Activated CD4-positive, alpha-beta T cell treated with anti-CD3 and anti-CD28 coated beads for 1 hour (primary cell): ENCODE results near the gene MYO5B.

ENCODE experiments used
- DNase-seq: peaks from one replicate; pipeline ENCODE4 v3.0.0-alpha.2; 2020

MYO5B gene

DNA sequence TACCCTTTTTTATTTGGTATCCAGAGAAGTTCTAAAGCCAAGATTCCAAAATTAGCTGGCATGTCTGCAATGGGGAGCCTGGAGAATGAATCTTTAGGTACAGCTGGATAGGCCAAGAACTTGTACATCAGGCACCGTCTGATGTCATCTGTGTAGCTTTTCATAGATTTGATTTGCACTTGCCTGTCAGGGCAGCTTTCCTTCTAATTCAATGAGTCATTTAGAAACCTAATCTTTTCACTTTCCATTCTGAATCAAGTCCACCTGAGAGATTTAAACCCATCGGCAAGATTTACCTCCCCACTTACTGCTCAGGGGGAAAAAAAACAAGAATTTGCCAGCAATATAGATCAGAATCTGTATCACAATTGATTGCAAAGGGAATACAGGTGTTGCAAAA lies 320.7 kb downstream of the MYO5B start:
- DNase-seq, result no peak

DNA sequence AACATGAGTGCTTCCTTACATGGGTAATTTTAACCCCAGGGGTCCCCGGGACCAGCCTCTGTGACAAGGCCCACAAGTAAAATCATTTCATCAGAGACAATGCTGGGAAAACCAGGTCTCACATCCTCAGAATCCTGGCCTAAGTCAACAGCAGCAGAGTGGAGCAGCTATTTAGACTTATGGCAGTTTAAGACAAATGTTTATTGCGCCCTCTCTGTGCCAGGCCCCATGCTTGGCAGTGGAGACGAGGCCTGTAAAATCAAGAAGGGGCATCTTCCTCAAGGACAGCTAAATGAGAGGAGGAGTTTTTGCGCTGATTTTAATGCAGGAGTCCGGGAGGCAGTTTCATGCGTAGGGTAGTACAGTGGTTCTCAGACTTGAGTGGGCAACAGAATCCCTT lies 325.6 kb downstream of the MYO5B start:
- DNase-seq, result no peak

DNA sequence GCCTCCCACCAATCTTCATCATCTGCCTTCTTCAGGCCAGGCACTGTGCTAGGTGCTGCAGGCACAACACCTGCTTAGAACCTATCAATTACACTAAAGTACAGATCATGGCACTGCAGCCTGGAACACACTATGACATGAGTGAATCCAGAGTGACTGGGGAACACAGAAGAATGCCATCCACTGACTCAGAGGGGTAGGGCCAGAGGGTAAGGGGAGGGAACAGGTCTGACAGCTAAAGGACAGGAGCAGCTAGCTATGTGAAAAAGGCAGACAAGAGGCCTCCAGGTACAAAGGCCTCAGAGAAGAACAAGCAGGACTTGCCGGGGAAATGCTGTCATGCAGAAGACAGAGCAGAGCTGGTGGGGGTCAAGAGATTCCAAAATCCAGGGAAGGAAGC lies 328.3 kb downstream of the MYO5B start:
- DNase-seq, result no peak

DNA sequence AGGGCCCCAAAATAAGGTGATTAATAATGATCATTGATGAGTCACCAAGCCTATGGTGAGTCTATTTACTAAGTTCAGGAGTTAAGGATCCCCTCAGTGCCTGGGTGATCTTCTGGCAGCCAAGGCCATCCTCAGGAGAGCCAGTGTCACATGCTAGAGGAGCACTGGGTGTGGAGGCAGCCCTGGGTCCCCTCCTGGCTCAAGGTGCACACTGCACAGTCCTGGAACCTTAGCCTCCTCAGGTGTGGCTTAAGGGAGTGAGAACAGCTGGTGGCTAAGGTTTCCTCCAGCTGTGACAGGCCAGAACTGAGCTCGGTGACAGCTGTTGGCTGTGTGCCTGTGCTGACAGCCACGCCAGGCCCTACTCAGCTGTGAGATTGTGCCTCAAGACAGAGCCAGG lies 329.5 kb downstream of the MYO5B start:
- DNase-seq, result no peak

DNA sequence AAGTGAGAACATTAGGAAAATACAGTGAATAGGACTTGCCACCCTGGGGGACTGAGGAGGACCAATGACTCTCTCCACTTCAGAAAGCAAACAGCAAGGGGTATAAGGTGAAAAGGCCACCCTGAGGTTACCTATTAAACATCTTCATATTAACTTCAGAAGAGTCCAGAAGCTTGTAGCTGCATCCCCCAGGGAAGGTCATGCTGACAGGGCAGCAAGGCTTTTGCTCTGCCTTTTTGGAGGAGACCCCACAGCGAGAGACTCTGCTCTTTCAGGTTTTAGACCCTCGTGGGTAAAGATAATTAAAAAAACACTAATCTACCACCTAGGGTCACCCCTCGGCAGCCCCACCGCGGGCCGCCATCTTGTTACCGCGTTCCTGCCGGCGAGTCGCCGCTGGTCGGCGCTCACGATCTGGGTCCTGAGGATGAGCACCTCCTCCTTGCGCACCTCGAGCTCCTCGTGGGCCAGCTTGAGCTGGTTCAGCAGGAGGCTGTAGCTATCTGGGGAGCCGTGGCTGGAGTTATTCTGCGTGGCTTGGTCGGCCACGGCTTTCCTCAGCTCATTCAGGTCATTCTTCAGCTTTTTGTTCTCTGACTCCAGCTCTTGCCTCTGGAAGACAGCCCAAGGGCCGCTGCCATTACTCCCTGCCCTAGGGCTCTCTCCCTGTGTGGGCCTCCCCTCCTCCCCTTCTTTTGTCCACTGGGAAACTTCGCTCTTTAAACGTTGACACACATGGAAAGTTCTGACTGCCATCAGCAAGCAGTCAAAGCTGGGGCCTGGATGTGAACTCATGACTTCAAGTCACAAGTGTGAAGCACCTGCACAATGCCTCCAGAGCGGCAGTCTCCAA lies 331.0 kb downstream of the MYO5B start:
- DNase-seq, result no peak

DNA sequence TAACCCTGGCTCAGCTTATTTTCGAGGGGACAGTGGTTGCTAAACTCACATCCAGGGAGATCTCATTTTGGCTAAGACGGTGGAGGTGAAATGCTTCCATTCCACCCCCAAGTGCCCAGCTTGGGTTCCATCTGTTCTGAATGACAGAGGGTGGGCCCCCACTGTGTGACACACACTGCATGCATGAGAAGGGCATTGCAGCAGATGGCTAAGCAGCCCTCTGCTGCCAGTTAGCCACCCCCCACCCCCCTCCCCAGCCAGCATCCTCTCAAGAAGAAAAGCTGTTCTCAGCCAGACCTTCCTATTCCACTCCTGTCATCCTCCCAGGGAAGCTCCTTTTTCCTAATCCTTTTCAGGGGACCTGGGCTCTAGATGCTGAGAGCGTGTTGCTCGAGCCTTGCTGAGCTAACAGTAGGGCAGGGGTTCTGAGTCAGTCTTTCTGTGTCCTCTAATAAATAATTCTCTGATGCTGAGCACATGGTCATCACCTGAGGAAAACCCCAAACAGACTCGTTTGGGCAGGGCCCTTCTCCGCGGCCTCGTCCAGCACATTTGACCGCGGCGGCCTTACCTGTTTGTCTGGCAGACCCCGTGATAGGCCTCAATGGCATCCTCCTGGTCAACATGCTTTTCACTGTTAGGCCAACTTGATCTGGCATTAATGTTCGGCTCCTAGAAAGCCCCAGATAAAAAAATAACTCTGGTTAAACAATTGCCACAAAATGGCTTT lies 332.1 kb downstream of the MYO5B start:
- DNase-seq, result no peak

DNA sequence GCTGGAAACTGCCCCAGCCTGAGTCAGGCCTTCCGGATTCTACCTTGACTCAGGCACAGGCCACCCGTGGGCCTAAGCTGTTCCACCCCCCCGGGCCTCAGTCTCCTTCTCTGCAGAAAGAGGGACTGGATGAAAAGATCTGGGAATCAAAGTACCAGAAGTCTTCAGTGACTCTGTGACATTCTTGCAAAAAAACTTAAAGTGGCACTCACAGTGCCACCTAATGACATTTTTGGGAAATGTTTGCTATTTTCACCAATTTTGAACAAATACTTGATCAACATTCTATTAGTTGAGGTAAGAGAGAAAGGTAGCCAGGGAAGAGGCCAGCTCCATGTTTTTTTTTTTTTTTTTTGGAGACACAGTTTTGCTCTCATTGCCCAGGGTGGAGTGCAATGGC lies 333.3 kb downstream of the MYO5B start:
- no peak for DNase-seq

DNA sequence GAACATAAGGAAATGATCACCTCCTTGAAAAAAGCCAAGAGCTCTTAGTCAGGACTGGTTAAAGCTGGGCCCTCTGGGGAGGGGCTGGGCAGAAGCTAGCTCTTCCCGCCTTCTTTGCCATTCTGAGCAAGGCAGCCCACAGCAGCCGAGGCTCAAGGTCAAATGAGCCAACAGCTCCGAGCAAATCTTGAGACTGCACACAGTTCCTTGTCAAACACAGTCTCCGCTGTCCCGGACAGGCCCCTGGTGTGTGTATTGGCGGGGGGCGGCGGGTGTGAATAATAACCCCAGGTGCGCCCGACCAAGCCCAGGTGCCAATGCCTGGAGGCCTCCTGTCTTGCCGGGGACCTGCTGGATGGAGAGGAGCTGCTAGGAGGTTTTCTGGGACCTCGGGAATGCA lies 335.2 kb downstream of the MYO5B start:
- DNase-seq, result no peak

DNA sequence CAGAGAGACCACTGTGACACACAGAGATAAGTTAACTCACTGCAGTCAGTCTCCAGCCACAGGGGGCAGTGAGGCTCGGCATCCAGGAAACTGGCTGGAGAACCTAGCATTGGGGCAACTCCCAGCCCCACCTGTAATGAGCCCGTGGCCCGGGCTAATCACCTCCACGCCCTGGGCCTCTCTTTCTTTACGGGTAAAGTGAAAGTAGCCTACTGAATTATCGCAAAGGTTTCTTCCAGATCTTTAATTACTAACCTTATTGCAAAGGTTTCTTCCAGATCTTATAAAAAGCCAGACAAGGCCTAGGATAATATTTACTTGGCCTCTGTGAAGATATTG lies 336.0 kb downstream of the MYO5B start:
- no peak for DNase-seq

DNA sequence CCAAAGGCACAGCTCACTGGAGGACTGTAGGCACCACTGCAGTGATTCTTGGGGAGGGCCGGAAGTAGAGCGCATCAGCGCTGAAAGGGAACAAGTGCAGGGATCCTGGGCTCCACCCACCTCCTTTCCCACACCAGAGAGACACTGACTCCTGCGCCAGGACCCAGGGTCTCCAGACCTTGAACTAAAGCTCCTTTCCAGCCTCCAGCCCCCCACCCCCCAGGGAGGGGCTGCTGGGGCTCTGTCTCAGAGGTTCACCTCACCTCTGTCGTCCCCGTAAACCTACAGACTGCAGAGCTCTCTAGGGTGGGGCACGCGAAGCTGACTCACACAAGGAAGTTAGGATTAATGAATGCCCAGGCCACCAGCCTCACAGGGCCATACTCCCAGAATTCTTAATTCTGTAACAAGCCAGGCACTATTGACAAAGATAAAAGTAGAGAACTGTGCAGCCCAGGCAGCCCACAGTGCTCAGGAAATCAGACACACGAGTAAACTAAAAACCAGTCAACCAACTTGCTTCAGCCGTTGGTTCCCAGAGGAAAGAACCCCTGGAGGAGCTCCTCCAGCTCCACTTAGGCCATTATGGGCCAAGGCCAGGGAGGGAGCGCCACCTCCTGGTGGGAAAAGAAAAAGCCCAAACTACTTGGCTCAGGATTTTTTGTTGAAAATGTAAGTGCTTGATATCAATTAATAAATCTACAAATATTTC lies 336.5 kb downstream of the MYO5B start:
- DNase-seq, result peak; percentile 35

DNA sequence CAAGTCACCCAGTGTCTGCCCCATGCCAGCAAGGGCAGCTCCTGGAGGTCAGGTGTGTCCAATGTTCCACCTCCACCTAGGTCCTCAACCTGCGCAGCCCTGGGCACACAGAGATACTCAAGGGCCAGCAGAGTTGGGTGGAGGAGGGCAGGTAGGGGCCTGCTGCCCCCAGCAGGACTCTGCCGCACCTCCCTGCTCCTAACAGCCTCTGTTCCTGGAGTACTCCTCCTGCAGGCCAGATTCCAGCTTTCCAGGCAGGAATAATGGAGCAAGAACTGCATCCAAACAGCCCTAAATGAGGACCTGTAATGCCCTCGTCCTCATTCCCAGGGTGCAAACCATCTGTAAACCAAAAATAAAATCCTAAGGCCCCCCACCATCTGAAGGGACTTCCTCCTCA lies 337.2 kb downstream of the MYO5B start:
- no peak for DNase-seq

DNA sequence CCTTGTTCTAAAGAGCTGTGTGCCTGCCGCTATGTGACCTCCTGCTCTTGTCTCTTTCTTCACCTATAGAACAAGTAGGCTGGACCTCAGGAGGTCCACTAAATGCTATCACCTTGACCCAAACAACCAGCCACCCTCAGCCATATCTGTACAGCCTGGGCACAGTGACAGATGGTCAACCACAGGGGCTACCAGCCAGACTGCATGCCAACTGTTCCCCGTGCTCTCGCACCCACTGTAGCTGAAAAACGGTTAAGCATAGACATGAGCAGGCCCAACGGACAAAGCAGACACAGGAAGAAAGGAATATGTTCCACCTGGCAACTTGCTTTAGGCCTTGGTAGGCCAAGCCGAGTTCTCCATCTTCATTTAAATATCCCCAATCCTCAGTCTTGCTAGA lies 338.5 kb downstream of the MYO5B start:
- DNase-seq, result no peak

DNA sequence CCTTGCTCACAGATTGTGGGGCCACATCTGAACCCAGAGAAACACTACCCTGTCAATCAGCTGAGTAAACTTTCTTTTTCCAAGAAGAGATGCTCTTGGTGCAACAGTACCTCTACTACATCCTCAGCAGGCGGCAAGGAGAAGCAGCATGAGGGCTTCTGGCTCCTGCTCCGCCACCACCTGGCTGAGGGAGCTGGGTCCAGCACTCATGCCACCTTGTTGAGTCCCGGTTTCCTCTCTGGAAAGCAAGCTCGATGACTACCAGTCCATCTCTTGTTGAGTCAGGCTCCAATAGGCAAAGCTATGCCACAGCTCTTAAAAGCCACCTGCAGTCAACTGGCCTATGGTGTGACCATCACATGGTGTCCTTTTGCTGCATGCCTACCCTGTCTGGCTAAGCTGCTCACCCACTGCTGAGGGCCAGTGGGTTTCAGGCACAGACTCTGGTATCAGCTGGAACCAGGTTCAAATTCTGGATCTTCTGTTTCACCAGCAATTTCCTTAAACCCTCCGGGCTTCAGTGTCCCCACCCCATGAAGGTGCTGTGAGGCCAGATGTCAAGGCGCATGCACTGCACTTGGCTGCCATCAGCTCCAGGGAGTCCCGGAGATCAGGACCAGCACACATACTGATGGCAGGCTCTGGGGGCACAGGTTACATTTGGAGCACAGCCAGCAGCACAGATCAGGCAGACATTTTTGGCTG lies 339.1 kb downstream of the MYO5B start:
- DNase-seq, result no peak

DNA sequence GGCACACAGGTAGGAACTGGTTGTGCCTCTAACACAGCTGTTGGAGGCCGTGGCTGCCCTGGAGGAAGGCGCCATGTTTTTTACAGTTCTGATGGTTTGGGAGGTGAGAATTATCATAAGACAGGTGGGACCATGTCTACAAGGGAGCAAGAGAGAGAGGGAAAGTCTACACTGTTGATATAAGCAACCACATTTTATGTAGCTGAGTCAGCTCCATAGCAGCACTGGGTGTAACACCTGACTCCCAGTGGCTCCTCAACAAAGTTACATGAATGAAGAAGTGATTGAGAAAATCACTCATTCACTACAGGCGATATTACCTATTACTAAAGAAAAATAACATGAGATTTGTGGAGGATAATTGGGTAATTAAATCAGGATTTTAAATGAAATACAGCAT lies 340.3 kb downstream of the MYO5B start:
- no peak for DNase-seq

DNA sequence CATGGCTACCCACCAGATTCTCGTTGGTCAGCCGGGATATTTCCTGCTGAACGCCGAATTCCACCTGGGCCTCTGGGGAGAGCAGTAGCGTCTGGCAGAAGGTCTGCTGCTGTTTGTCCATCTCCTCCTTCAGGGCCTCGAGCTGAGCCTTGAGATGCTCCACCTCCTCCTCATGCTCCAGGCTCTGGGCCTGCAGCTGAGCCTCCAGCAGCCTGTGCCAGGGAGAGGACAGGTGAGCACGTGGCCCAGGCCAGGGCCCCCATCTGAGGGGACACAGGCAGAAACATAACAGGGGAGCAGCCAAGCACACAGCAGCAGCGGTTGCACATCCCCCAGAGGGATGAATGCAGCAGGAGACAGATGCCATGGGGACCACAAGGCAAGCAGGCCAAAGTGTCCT lies 341.5 kb downstream of the MYO5B start:
- no peak for DNase-seq

DNA sequence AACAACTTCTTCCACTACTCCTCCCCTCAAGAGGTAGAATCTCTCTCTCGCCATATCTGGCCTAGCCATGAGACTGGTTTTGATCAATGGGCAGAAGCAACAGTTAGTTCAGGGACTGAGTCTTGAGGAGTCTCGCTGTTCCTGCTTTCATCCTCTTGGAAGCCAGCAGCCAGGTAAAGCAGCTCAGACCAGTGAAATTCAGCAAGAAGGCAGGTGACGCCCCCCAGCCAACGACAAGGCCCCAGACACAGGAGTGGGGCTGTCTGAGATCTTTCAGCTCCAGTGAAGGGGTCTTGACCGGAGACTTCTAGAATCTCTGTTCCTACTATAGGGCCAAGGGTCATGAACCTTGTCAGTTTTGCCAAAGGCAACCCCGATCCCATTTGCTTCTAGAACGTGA lies 341.9 kb downstream of the MYO5B start:
- DNase-seq, result no peak

DNA sequence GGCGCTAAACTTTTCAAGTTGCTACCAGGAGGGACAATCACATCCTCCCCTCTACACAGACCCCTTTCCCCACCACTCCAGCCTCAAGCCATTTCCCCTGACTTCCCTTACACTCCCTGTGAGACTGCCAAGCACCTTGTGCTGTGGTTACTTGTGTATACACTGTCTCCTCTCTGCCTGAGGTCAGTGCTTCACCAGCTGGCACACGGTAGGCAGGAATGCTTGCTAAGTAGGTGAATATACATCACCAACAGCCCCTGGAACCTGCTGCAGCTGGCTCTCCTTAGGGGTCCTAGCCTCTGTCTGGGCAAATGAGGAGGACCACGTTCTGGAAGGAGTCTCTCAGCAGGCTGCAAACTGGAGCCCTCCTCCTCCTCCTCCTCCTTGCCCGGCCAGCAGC lies 343.3 kb downstream of the MYO5B start:
- no peak for DNase-seq

DNA sequence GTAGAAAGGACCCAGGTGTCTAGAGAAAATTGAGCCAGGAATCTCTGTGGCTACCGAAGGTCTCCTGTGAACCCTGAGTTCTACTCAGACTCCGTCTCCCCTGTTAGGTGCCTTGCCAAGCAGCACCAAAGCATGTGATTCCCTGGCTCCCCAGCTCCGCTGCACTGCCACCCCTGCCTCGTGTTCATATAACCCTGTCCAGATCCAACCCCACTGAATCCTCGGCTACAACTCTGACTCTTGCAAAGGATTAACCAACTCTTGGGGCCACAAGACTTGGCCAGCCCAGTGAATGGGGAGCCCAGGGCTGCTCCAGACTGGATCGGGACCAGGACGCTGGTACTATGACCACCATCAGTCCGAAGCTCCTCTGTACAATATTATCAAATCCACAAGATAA lies 344.3 kb downstream of the MYO5B start:
- DNase-seq, result no peak

DNA sequence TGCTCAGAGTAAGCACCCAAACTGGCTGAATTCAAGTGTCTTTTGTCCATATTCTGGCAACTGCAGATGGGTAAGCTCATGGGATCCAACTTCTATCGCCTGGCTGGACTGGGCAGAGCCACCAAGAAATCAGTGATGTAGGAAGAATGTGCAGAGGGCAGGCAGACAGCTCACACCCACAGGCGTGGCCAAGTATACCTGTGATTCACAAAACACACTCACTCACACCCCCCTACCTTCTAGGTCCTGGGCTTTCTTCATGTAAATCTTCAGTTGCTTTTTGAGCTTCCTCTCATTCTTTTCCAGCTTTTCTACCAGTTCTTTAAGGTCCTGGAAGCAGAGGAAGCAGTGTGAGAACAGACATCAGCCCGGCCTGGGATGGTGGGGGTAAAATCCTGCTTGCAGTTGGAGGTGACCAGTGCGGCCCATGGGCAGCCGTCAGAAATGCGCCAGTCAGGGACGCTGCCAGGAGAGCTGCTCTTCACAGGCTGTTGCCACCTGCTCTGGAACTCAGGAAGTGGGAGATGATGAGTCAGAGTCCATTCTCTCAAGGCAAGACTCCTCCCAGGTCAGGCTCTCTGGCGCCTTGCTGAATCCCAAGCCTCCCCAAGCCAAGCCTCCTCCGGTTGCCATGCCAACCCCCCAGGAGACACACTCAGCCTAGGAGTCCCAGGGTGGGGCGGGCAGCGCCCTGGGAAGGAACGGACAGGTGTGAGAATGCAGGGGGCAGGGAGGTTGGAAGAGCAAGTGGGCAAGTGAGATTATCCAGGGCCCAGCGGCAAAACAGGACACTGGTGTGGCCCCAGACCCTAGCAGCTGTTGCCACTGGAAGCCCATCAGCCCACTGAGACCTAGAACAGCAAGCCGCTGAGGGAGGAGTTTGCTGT lies 345.4 kb downstream of the MYO5B start:
- DNase-seq, result no peak

DNA sequence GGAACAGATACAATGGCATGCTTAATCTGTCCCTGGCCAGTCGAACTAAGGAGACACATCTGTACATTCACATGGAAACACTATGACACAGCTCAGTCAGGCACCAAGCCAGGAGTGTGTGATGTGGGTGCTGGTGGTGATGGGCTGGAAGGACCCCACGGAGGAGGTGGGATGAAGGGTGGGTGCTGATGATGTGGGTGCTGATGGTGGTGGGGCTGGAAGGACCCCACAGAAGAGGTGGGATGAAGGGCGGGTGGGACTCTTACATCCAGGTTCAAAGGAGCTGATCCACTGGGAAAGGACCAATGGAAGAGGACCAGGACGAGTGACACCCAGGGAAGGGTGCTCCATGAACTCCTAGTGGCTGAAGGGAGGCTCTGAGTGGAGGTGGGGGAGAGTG lies 346.8 kb downstream of the MYO5B start:
- DNase-seq, result no peak

DNA sequence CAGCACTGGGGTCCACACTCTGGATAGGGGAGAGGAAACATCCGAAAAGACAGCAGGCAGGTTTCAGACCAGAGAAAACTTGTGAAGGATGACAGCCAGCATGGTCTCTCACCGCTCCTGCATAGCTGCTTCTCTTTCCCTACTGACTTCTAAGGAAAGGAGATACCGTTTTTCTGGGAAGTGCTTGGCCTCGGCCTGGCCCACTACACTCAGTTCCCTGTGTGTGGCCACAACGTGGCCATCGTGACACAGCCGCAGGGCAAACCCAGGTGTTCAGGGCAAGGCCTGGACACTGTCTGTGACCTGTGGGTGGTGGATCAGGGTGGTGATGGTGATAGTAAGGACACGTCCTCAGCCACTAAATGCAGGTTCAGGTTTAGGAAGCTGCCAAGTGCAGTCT lies 347.4 kb downstream of the MYO5B start:
- DNase-seq, result no peak

DNA sequence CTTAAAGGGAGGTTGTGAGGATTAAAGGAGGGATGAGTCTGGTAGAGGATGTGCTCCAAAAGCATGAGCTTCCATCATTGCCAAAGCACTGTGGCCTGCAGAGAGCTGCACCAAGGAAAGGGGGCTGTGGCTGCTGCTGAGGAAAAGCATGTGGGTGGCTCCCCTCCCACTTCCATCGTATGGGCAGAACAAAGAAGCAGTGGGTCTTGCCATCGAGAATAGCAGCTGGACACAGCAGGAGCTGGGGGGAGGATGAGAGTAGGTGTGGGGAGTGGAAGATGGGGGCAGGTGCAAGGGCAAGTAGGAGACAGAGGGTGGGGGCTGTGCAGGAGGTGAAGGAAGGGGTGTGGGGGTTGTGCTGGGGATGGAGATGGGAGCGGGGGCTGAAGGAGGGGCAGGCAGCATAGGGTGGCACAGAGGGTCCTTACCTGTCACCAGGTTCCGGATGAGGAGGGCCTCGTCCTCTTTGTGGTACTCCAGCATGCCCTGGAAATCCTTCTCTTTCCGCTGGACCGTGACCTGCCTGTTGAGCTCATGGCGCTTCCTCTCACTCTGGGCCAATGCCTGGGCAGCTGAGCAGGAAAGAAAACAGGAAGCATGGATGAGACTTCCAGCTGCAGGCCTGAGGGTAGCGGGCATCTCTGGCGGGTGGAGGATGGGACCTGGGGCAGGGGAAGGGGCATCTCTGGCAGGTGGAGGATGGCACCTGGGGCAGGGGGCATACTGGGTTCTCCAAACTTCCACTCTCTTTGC lies 348.1 kb downstream of the MYO5B start:
- DNase-seq, result no peak
